K562 (cell line): Measurements from ENCODE around the gene LINS1.

Source experiments
- CEBPB ChIP-seq: fragments of 450-650 bp; IDR thresholded peaks from 2 replicates; pipeline ENCODE4 v1.6.1; 2016; ENCODE audit warnings: missing genetic modification characterization, missing compliant biosample characterization
- EZH2 ChIP-seq: IDR thresholded peaks from 2 replicates; pipeline ENCODE4 v1.6.1; 2012; ENCODE audit warnings: low read depth, mild to moderate bottlenecking, inconsistent platforms, low read length, borderline replicate concordance
- JUND ChIP-seq, 2 experiments: IDR thresholded peaks; 2 replicates in 1 of 2; 3 replicates in 1 of 2; pipeline ENCODE4 v1.6.1; 2011; ENCODE audit warnings: borderline replicate concordance in 2 of 2, low read depth in 2 of 2, low read length in 2 of 2, improper control_type of control experiment in 1 of 2, missing biosample characterization in 1 of 2, missing genetic modification characterization in 1 of 2, missing genetic modification reagents in 1 of 2
- KDM1A ChIP-seq, 2 experiments: fragments of 450-650 bp; IDR thresholded peaks; 2 replicates each; pipeline ENCODE4 v1.6.1; 2016; ENCODE audit warnings: mild to moderate bottlenecking in 2 of 2
- TAF1 ChIP-seq: IDR thresholded peaks from 2 replicates; pipeline ENCODE4 v1.6.1; 2011; ENCODE audit warnings: mild to moderate bottlenecking, low read length, moderate library complexity; ENCODE audit not compliant: insufficient read depth, control insufficient read depth, severe bottlenecking; ENCODE audit errors: extremely low read depth
- ZNF668 ChIP-seq: fragments of 250-450 bp; sonication (Bioruptor Pico); IDR thresholded peaks from 2 replicates; pipeline ENCODE4 v1.8.0; 2022; ENCODE audit warnings: mild to moderate bottlenecking, inconsistent platforms
- ZNF778 ChIP-seq: fragments of 450-650 bp; formaldehyde crosslinking; IDR thresholded peaks from 2 replicates; pipeline ENCODE4 v1.4.0; 2020; ENCODE audit warnings: mild to moderate bottlenecking, moderate library complexity
- TF ChIP-seq, protein P1 (sequence below): sonication (generic); formaldehyde crosslinking; IDR thresholded peaks from 2 replicates; pipeline ENCODE4 v1.5.0; 2020; ENCODE audit warnings: missing genetic modification reagents
- TF ChIP-seq, protein P2 (sequence below), 3 experiments: IDR thresholded peaks in 2 of 3; conservative IDR thresholded peaks in 1 of 3; 2 replicates each; pipeline ENCODE4 v1.5.1; 2011 to 2012; ENCODE audit warnings: low read length in 3 of 3, mild to moderate bottlenecking in 3 of 3, control low read depth in 2 of 3, improper control_type of control experiment in 1 of 3, inconsistent platforms in 1 of 3, low read depth in 1 of 3, mixed read lengths in 1 of 3, moderate library complexity in 1 of 3; ENCODE audit not compliant: insufficient read depth in 2 of 3
- TF ChIP-seq, protein P3 (sequence below): fragments of 450-650 bp; formaldehyde crosslinking; IDR thresholded peaks from 2 replicates; pipeline ENCODE4 v1.4.0; 2020; ENCODE audit warnings: mild to moderate bottlenecking

DNA sequence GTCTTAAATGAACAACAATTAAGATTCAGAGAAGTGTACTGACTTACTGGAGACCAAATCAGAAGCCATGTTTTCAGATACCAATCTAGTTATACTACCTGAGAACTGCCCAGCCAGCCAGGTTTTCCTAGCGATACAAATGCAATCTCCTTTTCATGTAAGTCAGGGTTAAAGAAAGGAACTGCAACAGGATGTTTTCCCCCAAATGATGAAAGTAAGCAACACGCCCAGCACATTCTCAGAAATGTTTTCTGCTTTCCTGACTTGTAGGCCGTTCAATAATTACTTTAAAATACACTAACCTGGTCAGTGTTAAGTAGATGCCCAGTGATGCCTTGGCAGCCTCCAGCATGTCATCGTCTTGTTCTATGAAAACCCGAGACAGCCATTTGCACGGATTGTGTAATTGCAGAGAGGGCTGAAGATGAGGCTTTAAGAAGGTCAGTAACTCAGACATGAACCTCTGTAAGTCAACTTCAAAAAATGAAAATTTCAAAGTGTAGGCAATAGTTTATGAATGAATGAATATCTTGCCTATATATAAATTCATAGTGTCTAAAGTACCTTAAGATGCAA lies 30.3 kb downstream of the LINS1 start:
- no peak for TF ChIP-seq JUND (IDR thresholded peaks at IDR 0.05; ENCODE audit: borderline replicate concordance, low read depth, low read length)
- no peak for TF ChIP-seq JUND (tag; IDR thresholded peaks at IDR 0.05; ENCODE audit: borderline replicate concordance, low read depth, low read length)
- TF ChIP-seq, protein P1, sequence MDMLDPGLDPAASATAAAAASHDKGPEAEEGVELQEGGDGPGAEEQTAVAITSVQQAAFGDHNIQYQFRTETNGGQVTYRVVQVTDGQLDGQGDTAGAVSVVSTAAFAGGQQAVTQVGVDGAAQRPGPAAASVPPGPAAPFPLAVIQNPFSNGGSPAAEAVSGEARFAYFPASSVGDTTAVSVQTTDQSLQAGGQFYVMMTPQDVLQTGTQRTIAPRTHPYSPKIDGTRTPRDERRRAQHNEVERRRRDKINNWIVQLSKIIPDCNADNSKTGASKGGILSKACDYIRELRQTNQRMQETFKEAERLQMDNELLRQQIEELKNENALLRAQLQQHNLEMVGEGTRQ (CRISPR knock-in tag): no peak
- no peak for TF ChIP-seq ZNF778
- no peak for TF ChIP-seq ZNF668 (CRISPR knock-in tag)
- TF ChIP-seq, protein P2, sequence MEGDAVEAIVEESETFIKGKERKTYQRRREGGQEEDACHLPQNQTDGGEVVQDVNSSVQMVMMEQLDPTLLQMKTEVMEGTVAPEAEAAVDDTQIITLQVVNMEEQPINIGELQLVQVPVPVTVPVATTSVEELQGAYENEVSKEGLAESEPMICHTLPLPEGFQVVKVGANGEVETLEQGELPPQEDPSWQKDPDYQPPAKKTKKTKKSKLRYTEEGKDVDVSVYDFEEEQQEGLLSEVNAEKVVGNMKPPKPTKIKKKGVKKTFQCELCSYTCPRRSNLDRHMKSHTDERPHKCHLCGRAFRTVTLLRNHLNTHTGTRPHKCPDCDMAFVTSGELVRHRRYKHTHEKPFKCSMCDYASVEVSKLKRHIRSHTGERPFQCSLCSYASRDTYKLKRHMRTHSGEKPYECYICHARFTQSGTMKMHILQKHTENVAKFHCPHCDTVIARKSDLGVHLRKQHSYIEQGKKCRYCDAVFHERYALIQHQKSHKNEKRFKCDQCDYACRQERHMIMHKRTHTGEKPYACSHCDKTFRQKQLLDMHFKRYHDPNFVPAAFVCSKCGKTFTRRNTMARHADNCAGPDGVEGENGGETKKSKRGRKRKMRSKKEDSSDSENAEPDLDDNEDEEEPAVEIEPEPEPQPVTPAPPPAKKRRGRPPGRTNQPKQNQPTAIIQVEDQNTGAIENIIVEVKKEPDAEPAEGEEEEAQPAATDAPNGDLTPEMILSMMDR (IDR thresholded peaks at IDR 0.05 in 2 of 3, conservative IDR thresholded peaks at IDR 0.05 in 1 of 3; ENCODE audit: insufficient read depth in 2 of 3, low read depth in 1 of 3, low read length in 3 of 3): no peak
- TF ChIP-seq TAF1: no peak
- TF ChIP-seq KDM1A (IDR thresholded peaks at IDR 0.05): no peak
- TF ChIP-seq EZH2: no peak
- no peak for TF ChIP-seq CEBPB (tag)
- TF ChIP-seq, protein P3, sequence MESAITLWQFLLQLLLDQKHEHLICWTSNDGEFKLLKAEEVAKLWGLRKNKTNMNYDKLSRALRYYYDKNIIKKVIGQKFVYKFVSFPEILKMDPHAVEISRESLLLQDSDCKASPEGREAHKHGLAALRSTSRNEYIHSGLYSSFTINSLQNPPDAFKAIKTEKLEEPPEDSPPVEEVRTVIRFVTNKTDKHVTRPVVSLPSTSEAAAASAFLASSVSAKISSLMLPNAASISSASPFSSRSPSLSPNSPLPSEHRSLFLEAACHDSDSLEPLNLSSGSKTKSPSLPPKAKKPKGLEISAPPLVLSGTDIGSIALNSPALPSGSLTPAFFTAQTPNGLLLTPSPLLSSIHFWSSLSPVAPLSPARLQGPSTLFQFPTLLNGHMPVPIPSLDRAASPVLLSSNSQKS (CRISPR knock-in tag): no peak
